ENCODE data around the gene IL17RE.
"Not testable (repeated sequence)": the region's sequence is repeated elsewhere in the genome, so short reads cannot be mapped to it uniquely, and the experiment has no call there.

Gene IL17RE

GRCh38 chr3:9879830-9880549 is 22.7 kb upstream of the IL17RE start, which contains the start of gene CIDEC:
CIDEC (minus strand) TSS chr3:9880253; CDS start chr3:9878486, 1,767 bp downstream.
- DNase-seq (ENCODE audit: low spot score): no peak

- DNase-seq (ENCODE audit: low spot score): no peak
These were observed 21.2 kb upstream of the IL17RE start for GRCh38 chr3:9881441-9881840.

DNA sequence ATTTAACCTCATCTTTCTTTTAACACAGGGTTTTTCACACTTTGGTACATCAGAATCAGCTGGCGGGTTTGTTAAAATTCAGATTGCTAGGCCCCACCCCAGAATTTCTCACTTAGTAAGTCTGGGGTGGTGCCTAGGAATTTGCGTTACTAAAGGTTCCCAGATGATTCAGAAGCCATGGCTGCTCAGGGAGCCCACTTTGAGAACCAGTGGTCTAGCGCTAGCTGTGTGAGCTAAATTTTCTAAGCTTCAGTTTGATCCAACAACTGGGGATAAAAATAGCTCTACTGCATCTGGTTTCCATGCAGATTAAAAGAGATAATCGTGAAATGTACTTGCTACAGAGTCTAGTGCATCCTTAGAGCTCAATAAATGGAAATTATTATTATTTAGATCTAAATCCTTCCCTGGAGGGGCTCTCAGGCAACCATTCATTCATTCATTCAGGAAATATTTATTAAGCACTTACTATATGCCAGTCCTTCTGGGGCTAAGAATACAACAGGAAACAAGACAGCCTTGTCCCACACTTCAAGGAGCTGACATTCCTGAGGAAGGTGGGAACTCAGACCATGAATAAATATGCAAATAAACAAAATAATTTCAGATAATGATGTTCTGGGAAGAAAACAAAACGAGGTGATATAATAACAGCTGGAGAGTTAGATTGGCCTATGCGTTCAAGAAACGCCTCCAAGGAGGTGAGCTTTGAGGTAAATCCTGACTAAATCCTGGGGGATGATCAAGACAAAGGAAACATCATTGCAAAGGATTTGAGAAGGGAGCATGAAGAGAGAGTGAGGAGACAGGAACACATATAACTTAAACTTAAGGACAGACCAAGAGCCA is 18.7 kb upstream of the IL17RE start:
- DNase-seq (ENCODE audit: low spot score): no peak

DNA sequence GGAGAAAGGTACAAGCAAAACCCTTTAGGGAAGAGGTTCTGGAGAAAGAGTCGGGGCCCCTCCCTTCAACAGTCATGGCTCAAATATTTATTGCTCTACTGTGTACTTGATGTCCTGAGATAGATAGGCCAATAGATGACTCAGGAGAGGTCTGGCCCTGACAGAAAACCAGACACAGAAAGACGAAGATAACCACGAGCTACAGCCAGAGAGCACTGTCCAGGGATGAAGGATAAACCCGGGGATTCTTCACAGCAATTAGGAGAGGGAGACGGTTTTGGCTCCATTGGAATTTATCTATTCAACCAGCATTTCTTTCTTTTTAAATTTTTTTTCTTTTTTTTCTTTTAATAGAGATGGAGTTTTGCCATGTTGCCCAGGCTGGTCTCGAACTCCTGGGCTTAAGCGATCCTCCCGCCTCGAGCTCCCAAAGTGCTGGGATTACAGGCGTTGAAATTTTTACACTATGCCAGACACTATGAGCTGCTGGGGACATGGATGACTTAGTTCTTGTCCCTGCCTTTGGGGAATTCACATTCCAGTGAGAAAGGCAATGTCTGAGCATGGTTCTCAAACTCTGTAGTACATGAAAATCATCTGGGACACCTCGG is 18.0 kb upstream of the IL17RE start:
- DNase-seq (ENCODE audit: low spot score): no peak

- DNase-seq (ENCODE audit: low spot score): no peak
These were observed 16.3 kb upstream of the IL17RE start for GRCh38 chr3:9886328-9886727.

DNA sequence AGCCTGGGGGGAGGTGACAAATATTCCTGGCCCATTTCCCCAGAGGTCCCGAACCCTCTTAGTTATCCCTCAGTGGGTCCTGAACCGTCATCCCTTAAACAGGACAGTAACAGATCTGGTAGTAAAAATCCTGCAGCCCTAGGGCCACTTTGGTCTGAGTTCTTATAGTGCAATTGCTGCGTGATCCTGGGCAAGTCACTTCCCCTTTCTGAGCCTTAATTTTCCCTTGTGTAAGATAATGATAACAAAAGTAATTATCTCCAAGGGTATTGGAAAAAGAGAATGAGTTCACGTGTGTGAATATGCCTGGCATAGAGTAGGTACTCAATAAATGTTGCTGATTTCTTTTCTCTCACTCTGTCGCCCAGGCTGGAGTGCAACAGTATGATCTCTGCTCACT is 15.2 kb upstream of the IL17RE start:
- no peak for DNase-seq (ENCODE audit: low spot score)

- no peak for DNase-seq (ENCODE audit: low spot score)
These were observed 14.1 kb upstream of the IL17RE start for GRCh38 chr3:9888540-9888939.

DNA sequence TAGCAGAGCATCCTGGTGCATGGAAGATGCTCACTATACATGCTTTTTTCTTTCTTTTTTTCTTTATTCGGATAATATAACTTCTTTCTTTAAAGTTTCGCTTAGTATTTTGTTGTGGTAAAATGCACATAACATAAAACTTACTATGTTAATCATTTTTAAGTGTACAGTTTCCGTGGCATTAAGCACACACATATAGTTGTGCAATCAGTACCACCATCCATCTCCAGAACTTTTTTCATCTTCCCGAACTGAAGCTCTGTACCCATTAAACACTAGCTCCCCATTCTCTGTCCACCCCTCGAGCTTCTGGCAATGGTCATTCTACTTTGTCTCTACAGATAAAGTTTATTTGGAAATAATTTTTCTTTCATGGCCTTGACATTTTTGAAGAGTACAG is 13.2 kb upstream of the IL17RE start:
- no peak for DNase-seq (ENCODE audit: low spot score)

- DNase-seq (ENCODE audit: low spot score): peak; percentile 91
These were observed 12.2 kb upstream of the IL17RE start, which contains the start of gene JAGN1 for GRCh38 chr3:9890249-9891071. JAGN1 (plus strand) TSS chr3:9890610; CDS start chr3:9890723, 113 bp downstream.

DNA sequence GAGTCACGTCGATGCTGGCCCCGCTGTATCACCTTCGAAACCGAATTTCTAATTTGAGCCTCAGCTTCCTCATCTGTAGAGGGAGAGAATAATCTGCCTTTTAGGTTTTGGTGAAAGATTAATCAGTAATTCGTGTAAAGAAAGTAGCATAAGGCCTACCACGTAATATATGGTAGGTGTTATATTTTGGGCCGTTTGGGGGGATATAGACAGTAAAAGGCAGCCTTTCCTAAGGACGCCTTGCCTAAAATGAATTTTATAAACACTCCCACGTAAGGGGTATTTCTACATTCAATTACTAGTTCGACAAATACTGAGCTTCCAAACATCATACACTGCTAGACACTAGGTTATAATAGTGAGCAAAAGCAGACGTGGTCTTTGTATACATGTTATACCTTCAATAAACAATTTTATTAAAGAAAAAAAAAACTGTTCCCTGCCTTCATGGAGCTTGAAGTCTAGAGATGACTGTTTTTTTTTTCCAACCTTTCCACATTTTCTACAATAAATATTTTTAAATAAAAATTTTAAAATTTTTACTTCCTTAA is 11.5 kb upstream of the IL17RE start:
- DNase-seq (ENCODE audit: low spot score): no peak

DNA sequence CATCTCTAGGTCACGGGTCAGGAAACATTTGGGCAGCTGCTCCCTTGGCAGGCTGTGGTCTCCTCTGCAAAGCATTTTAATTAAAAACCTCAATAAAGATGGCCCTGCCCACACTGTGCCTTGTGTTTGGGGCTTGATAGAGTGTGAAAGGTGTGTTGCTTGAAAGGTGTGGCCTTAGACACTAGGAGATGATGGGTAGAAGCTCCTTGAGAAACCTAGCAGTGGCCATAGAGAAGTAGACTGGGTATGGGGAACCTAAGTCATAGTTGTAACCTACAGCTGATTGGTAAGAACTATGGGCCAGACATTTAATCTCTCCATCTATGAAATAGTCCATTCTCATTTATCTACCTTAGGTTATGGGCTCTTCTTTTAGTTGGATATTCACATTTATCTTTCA is 8.9 kb upstream of the IL17RE start:
- DNase-seq (ENCODE audit: low spot score): no peak

GRCh38 chr3:9895715-9896114 is 6.9 kb upstream of the IL17RE start:
- not testable (repeated sequence) for DNase-seq (ENCODE audit: low spot score)

DNA sequence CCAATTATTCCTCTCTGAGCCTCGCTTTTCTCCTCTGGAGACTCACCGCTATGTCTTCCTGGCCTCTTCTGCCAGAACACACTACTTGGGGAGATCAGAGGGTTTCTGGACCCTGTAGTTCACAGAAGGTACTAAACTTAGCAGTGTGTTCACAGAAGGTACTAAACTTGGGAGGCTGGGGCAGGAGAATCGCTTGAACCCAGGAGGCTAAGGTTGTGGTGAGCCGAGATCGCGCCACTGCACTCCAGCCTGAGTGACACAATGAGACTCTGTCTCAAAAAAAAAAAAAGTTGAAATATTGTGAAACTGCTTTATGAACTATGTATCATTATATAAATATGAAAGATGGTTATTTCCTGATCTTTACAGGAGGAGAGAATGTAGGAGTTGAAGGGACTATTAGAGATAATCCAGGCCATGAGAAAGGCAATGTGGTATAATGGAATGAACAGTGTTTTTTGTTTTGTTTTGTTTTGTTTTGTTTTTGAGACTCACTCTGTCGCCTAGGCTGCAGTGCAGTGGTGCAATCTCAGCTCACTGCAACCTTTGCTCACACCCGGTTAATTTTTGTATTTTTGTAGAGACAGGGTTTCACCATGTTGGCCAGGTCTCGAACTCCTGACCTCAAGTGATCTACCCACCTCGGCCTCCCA is 5.8 kb upstream of the IL17RE start:
- not testable (repeated sequence) for DNase-seq (ENCODE audit: low spot score)

DNA sequence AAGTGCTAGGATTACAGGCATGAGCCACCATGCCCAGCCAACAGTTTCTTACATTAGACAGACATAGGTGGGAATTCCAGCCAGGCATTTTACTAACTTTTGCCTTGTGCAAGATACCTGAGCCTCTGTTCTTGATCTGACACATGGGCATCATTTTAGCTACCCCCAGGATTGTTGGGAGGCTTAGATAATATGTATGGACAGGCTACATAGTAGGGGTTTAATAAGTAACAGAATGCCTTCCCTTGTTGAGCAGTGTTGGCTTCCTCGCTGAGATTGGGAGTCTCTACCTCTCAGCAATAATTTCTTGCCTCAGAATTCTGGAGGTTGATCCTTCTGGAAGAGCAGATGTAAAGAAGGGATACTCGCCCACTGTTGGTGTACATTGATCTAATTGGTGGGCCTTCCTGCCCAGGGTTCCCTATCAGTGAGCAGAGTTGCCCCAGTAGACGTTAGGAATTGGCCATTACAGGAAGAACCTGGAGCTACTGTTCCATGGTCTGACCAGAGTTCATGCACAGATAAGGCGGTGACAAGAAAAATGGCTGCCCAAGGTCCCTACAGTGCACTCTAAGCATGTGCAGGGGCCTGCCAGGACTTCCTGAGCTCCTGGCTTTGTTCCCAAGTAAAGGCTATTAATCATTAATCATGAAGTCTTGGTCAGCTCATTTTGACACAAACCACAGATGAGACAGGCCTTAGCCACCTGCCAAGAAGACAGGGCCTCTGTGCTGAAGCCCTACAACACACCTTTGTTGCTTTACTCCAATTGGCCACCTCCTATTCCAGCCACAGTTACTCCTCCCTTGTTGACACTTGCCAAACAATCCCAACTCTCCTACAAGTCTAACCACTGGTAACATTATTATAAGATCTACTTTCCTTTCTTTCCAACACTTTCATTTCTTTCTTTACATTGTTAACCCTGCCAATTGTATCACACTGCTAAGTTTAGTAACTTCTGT is 5.0 kb upstream of the IL17RE start:
- DNase-seq (ENCODE audit: low spot score): no peak

DNA sequence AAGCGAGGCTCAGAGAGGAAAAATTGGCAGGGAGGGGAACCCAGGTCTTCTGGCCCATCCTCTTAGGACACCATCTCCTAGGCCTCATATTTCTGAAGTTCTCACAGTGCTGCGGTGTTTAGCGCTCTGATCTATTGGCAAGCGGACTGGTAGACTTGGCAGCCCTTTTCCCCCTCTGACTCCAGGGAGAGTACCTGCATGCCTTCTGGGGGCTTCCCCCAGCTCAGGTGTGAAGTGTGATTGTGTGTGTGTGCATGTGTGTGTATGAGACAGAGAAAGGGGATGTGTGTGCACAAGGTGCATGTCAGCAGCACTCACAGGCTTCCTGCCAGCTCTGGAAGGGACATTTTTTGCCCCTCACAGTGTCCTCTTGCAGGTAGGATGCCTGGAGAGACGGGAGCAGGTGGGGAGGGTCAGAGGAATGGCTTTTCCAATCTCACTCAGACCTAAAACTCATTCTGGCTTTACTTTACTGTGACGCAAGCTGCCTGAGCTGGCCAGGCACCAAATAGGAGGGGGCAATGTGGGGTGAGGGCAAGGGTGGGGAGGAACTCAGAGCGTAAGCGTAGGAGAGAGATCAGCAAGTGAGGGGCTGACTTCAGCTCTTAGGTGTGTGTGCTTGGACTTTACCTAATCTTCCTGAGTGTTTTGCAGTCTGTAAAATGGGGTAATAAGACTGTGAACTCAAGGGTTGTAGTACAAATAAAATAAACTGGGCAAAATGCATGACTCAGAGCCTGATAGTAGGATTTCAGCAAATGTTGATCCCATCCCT is 4.0 kb upstream of the IL17RE start:
- DNase-seq (ENCODE audit: low spot score): no peak

GRCh38 chr3:9899289-9899791 is 3.3 kb upstream of the IL17RE start:
- no peak for DNase-seq (ENCODE audit: low spot score)

- DNase-seq (ENCODE audit: low spot score): not testable (repeated sequence)
These were observed 1.7 kb upstream of the IL17RE start for GRCh38 chr3:9900965-9901415.

GRCh38 chr3:9901967-9902366 is 681 bp upstream of the IL17RE start:
- no peak for DNase-seq (ENCODE audit: low spot score)

All from SK-N-DZ (cell line).